ENCODE data around the gene CUL4A.

DNA sequence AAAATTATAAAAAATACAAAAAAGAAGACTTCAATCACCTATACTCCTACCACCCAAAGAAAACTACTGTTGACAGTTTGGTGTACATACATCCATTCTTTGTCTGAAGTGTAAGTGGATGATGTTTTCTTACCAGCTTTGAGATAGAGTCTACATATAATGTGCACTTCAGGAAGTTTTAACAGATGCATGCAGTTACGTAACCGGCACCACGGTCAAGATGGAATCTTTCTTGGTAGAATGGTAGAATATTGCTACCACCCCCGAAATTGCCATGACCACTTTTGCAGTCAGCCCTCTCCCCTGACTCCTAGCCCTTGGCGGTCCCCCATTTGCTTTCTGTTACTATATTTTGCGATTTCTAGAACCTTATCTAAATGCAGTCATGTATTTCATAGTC is 1.4 kb downstream of the CUL4A start:
- no peak for TF ChIP-seq ILK (tag; IDR thresholded peaks at IDR 0.05; ENCODE audit: borderline replicate concordance, low read depth)
- no peak for TF ChIP-seq NR1H2 (CRISPR knock-in tag; IDR thresholded peaks at IDR 0.05)
- TF ChIP-seq SP1 (CRISPR knock-in tag; IDR thresholded peaks at IDR 0.05): no peak
- TF ChIP-seq ZFP36 (IDR thresholded peaks at IDR 0.05; ENCODE audit: low read depth, low read length, partially characterized antibody): no peak

All from K562 (cell line).